MCF 10A (cell line): ENCODE measurements around the gene UCP3. TPM values are rescaled to one million over a fixed set of nuclear protein-coding genes. Genes with fewer than 3 reads are reported as not detected.

Experiments
- BruUV-seq: library from RNA; stranded (reverse); fragments of 400-500 nt; replicated peaks from 2 replicates; lab custom pipeline; 2021; lab: Mats Ljungman, UMichigan
- CTCF ChIA-PET: fragments of 300-600 bp; sonication (Branson Sonifier 250); formaldehyde crosslinking; extraction: SDS; loops from one replicate; lab custom pipeline; 2021; ENCODE audit warnings: antibody characterized with exemption, inconsistent platforms; lab: Yijun Ruan, JAX
- POLR2A ChIA-PET: fragments of 300-600, 350-650 bp; sonication (Branson Sonifier 250); formaldehyde crosslinking; extraction: SDS; loops from one replicate; lab custom pipeline; 2020; ENCODE audit warnings: antibody characterized with exemption, inconsistent platforms; lab: Yijun Ruan, JAX
- DNase-seq: peaks from one replicate; pipeline ENCODE4 v3.0.0-alpha.2; 2018; ENCODE audit not compliant: unreplicated experiment
- H3K27ac Mint-ChIP-seq: one replicate; pipeline ENCODE4 v1.8.0; 2022; ENCODE audit warnings: mild to moderate bottlenecking, low read depth, mixed read lengths; ENCODE audit not compliant: unreplicated experiment
- H3K27me3 Mint-ChIP-seq: one replicate; pipeline ENCODE4 v1.8.0; 2022; ENCODE audit warnings: mixed read lengths; ENCODE audit not compliant: insufficient read depth, unreplicated experiment
- H3K36me3 Mint-ChIP-seq: one replicate; pipeline ENCODE4 v1.8.0; 2022; ENCODE audit warnings: mild to moderate bottlenecking, moderate library complexity, mixed read lengths; ENCODE audit not compliant: insufficient read depth, unreplicated experiment
- H3K4me1 Mint-ChIP-seq: one replicate; pipeline ENCODE4 v1.8.0; 2022; ENCODE audit warnings: mixed read lengths; ENCODE audit not compliant: insufficient read depth, unreplicated experiment
- H3K4me3 Mint-ChIP-seq: one replicate; pipeline ENCODE4 v1.8.0; 2022; ENCODE audit warnings: mild to moderate bottlenecking, moderate library complexity, mixed read lengths; ENCODE audit not compliant: unreplicated experiment
- H3K9me3 Mint-ChIP-seq: one replicate; pipeline ENCODE4 v1.8.0; 2022; ENCODE audit warnings: mixed read lengths; ENCODE audit not compliant: unreplicated experiment
- CTCF ChIP-seq: fragments of 200-600 bp; IDR thresholded peaks from one replicate; pipeline ENCODE4 v1.8.0; 2022; ENCODE audit warnings: antibody characterized with exemption, mild to moderate bottlenecking; ENCODE audit not compliant: unreplicated experiment
- intact Hi-C: fragments of 100-400 bp; cut with micrococcal nuclease; formaldehyde crosslinking; loops from 2 replicates; pipeline ENCODE4 v1.14.1; 2022
- total RNA-seq: library from RNA; stranded (reverse); gene quantifications from 2 replicates; pipeline ENCODE4 v1.2.3, GENCODE V29; 2022

The UCP3 gene
- total RNA-seq, 1 experiment from 2014 or later: 1.5 TPM

GRCh38 chr11:73981051-73981805 is 27.7 kb downstream of the UCP3 start:
- no peaks in the 10 kb centered on the region for H3K9me3 Mint-ChIP-seq
- H3K27me3 Mint-ChIP-seq: no peaks in the 10 kb centered on the region
- H3K4me1 Mint-ChIP-seq: peaks cover 6% of the 10 kb centered on the region
- no peak for TF ChIP-seq CTCF
- ChIA-PET POLR2A (no interaction called here), CTCF (interaction anchor here (1.2 to 2.1 kb wide), 2 partner anchors 17 to 32 kb away, joined by 3 to 8 read pairs; no protein-coding TSS in a partner anchor)
- intact Hi-C loops: no loop called here
- BruUV-seq: no TSS peak
- DNase-seq: no peak
- no peaks in the 10 kb centered on the region for H3K36me3 Mint-ChIP-seq
- H3K4me3 Mint-ChIP-seq: no peak overlapping the region
- no peak overlapping the region for H3K27ac Mint-ChIP-seq

GRCh38 chr11:73980001-73980961 is 28.6 kb downstream of the UCP3 start:
- BruUV-seq: no TSS peak
- Mint-ChIP-seq H3K27ac (no peak overlapping the region), H3K36me3 (no peaks in the 10 kb centered on the region), H3K9me3 (no peaks in the 10 kb centered on the region), H3K4me3 (no peak overlapping the region), H3K27me3 (no peaks in the 10 kb centered on the region), H3K4me1 (peaks cover 6% of the 10 kb centered on the region)
- no peak for TF ChIP-seq CTCF
- POLR2A ChIA-PET: interaction anchor here (1.0 kb wide), 1 partner anchor 90 kb away, joined by 3 read pairs; no protein-coding TSS in a partner anchor
- no peak for DNase-seq
- intact Hi-C loops: no loop called here
- CTCF ChIA-PET: interaction anchor here (0.5 to 2.1 kb wide), 3 partner anchors 16 to 32 kb away, joined by 3 to 8 read pairs (median 3); no protein-coding TSS in a partner anchor

- no peak for DNase-seq
- Mint-ChIP-seq H3K4me3 (no peak overlapping the region), H3K36me3 (no peaks in the 10 kb centered on the region), H3K4me1 (peaks cover 11% of the 10 kb centered on the region), H3K27ac (no peak overlapping the region), H3K9me3 (no peaks in the 10 kb centered on the region), H3K27me3 (no peaks in the 10 kb centered on the region)
- ChIA-PET POLR2A (no interaction called here), CTCF (interaction anchor here (0.9 kb wide), 1 partner anchor 15 kb away, joined by 4 read pairs; no protein-coding TSS in a partner anchor)
- BruUV-seq: no TSS peak
- no peak for TF ChIP-seq CTCF
- intact Hi-C loops: no loop called here
These were observed 30.3 kb downstream of the UCP3 start for GRCh38 chr11:73978576-73979086.
